ENCODE results near the gene APOF.
"Not testable (repeated sequence)": the region's sequence is repeated elsewhere in the genome, so short reads cannot be mapped to it uniquely, and the experiment has no call there.

The APOF gene

GRCh38 chr12:56366948-56367347, 4.3 kb upstream of the APOF start:
- no peak for DNase-seq

GRCh38 chr12:56361487-56362129, 1.0 kb downstream of the APOF start:
- DNase-seq, result no peak

- DNase-seq, result peak; percentile 95 to 100 (median 98)
Measured at GRCh38 chr12:56359851-56360767, 2.5 kb downstream of the APOF start, which contains the start of gene STAT2. Gene STAT2, minus strand, starts transcription at chr12:56360107. Its CDS starts 3,536 bp downstream, at chr12:56356571.

- peak in 11 of 14 donors; percentile 10 to 68 (median 41) for DNase-seq
Measured at GRCh38 chr12:56358836-56359532, 3.7 kb downstream of the APOF start.

GRCh38 chr12:56351325-56351724, 11.3 kb downstream of the APOF start:
- no peak for DNase-seq

GRCh38 chr12:56350662-56351061, 12.0 kb downstream of the APOF start:
- no peak for DNase-seq

- peak in 3 of 14 donors; percentile 12 to 91 (median 12) for DNase-seq
Measured at GRCh38 chr12:56348776-56349175, 13.9 kb downstream of the APOF start.

- DNase-seq, result not testable (repeated sequence)
Measured at GRCh38 chr12:56347255-56347654, 15.4 kb downstream of the APOF start.

GRCh38 chr12:56346675-56347074, 16.0 kb downstream of the APOF start:
- peak in 1 of 14 donors; percentile 22 for DNase-seq

GRCh38 chr12:56342290-56342689, 20.4 kb downstream of the APOF start:
- DNase-seq, result not testable (repeated sequence)

- DNase-seq, result no peak
Measured at GRCh38 chr12:56341616-56342015, 21.0 kb downstream of the APOF start.

GRCh38 chr12:56339158-56339422, 23.6 kb downstream of the APOF start:
- no peak for DNase-seq

- no peak for DNase-seq
Measured at GRCh38 chr12:56338308-56339157, 24.1 kb downstream of the APOF start, which contains the start of gene IL23A. Gene IL23A, plus strand, starts transcription at chr12:56338884. Its CDS starts 161 bp downstream, at chr12:56339045.

GRCh38 chr12:56337753-56338251, 24.9 kb downstream of the APOF start:
- DNase-seq, result no peak

GRCh38 chr12:56336361-56337167, 26.1 kb downstream of the APOF start:
- DNase-seq, result peak in 5 of 14 donors; percentile 7 to 21 (median 14)

- not testable (repeated sequence) for DNase-seq
Measured at GRCh38 chr12:56335527-56335926, 27.1 kb downstream of the APOF start.

GRCh38 chr12:56334490-56334793, 28.2 kb downstream of the APOF start:
- peak in 1 of 14 donors; percentile 56 for DNase-seq

- DNase-seq, result peak; percentile 69 to 96 (median 94)
Measured at GRCh38 chr12:56333679-56334489, 28.8 kb downstream of the APOF start, which contains the start of gene PAN2. Gene PAN2, minus strand, starts transcription at chr12:56334000. Its CDS starts 906 bp downstream, at chr12:56333094.

- peak in 2 of 14 donors; percentile 44 to 46 for DNase-seq
Measured at GRCh38 chr12:56333197-56333678, 29.4 kb downstream of the APOF start.
